ENCODE results near the gene PKHD1.

Gene PKHD1

GRCh38 chr6:52132292-52132691 is 44.9 kb upstream of the PKHD1 start:
- no peak for DNase-seq (ENCODE audit: low read depth)
- no peak for TF ChIP-seq CTCF (conservative IDR thresholded peaks at IDR 0.05; ENCODE audit: low read depth, low read length)
- H3K4me3 ChIP-seq (ENCODE audit: low read length), result no peak overlapping the region

GRCh38 chr6:52130440-52130839 is 43.0 kb upstream of the PKHD1 start:
- no peak for DNase-seq (ENCODE audit: low read depth)
- TF ChIP-seq CTCF (conservative IDR thresholded peaks at IDR 0.05; ENCODE audit: low read depth, low read length), result no peak
- no peak overlapping the region for H3K4me3 ChIP-seq (ENCODE audit: low read length)

- TF ChIP-seq CTCF (conservative IDR thresholded peaks at IDR 0.05; ENCODE audit: low read depth, low read length), result no peak
- H3K4me3 ChIP-seq (ENCODE audit: low read length), result no peak overlapping the region
These were observed 40.5 kb upstream of the PKHD1 start for GRCh38 chr6:52127957-52128356.

GRCh38 chr6:52126231-52126630 is 38.8 kb upstream of the PKHD1 start:
- no peak overlapping the region for H3K4me3 ChIP-seq (ENCODE audit: low read length)

More at GRCh38 chr6:52127957-52128356, 40.5 kb upstream of the PKHD1 start:
- no peak for DNase-seq (ENCODE audit: low read depth)

GRCh38 chr6:52125572-52125971 is 38.2 kb upstream of the PKHD1 start:
- H3K4me3 ChIP-seq (ENCODE audit: low read length), result no peak overlapping the region
- no peak for DNase-seq (ENCODE audit: low read depth)
- TF ChIP-seq CTCF (conservative IDR thresholded peaks at IDR 0.05; ENCODE audit: low read depth, low read length), result no peak

More at GRCh38 chr6:52126231-52126630, 38.8 kb upstream of the PKHD1 start:
- TF ChIP-seq CTCF (conservative IDR thresholded peaks at IDR 0.05; ENCODE audit: low read depth, low read length), result no peak
- DNase-seq (ENCODE audit: low read depth), result no peak

- H3K4me3 ChIP-seq (ENCODE audit: low read length), result no peak overlapping the region
- DNase-seq (ENCODE audit: low read depth), result no peak
- no peak for TF ChIP-seq CTCF (conservative IDR thresholded peaks at IDR 0.05; ENCODE audit: low read depth, low read length)
These were observed 37.7 kb upstream of the PKHD1 start for GRCh38 chr6:52125139-52125538.

- DNase-seq (ENCODE audit: low read depth), result no peak
- no peak overlapping the region for H3K4me3 ChIP-seq (ENCODE audit: low read length)
- TF ChIP-seq CTCF (conservative IDR thresholded peaks at IDR 0.05; ENCODE audit: low read depth, low read length), result no peak
These were observed 37.0 kb upstream of the PKHD1 start for GRCh38 chr6:52124126-52125121.

Measured in retinal pigment epithelial cell (primary cell).